HG03457 (cell line): ENCODE results near the gene PTH2R.

Source experiments
- ATAC-seq: cut with Tn5 transposase; IDR thresholded peaks from one replicate; pipeline ENCODE4 v1.9.1; 2021; ENCODE audit warnings: moderate number of reproducible peaks; ENCODE audit not compliant: unreplicated experiment

PTH2R gene

GRCh38 chr2:208541989-208542464 lies 135.4 kb downstream of the PTH2R start:
- no peak for ATAC-seq

- no peak for ATAC-seq
Measured at GRCh38 chr2:208542465-208543041, 136.0 kb downstream of the PTH2R start.
